ENCODE measurements around the gene EPS8.

EPS8 gene

GRCh38 chr12:15796493-15797141 lies 7.4 kb upstream of the EPS8 start:
- Histone ChIP-seq H3K27me3 (ENCODE audit: insufficient read depth, low read length) (no peaks in the 10 kb centered on the region), H3K36me3 (ENCODE audit: insufficient read depth, low read length) (no peaks in the 10 kb centered on the region), H3K4me3 (ENCODE audit: low read depth, low read length) (no peak overlapping the region), H2AFZ (ENCODE audit: low read length, unreplicated experiment) (no peak overlapping the region), H3K79me2 (ENCODE audit: control insufficient read depth, insufficient read depth, low read length, unreplicated experiment) (no peaks in the 10 kb centered on the region), H3K27ac (ENCODE audit: low read depth, low read length) (no peak overlapping the region), H3K4me1 (ENCODE audit: control insufficient read depth, insufficient read depth, low read length, unreplicated experiment) (peaks cover 27% of the 10 kb centered on the region)

GRCh38 chr12:15794836-15795235 lies 5.6 kb upstream of the EPS8 start:
- Histone ChIP-seq H3K27ac (ENCODE audit: low read depth, low read length) (no peak overlapping the region), H3K4me1 (ENCODE audit: control insufficient read depth, insufficient read depth, low read length, unreplicated experiment) (peaks cover 29% of the 10 kb centered on the region), H3K4me3 (ENCODE audit: low read depth, low read length) (no peak overlapping the region), H3K79me2 (ENCODE audit: control insufficient read depth, insufficient read depth, low read length, unreplicated experiment) (peaks cover 11% of the 10 kb centered on the region), H3K36me3 (ENCODE audit: insufficient read depth, low read length) (no peaks in the 10 kb centered on the region), H3K27me3 (ENCODE audit: insufficient read depth, low read length) (no peaks in the 10 kb centered on the region), H2AFZ (ENCODE audit: low read length, unreplicated experiment) (no peak overlapping the region)

- Histone ChIP-seq H3K36me3 (ENCODE audit: insufficient read depth, low read length) (no peaks in the 10 kb centered on the region), H3K27me3 (ENCODE audit: insufficient read depth, low read length) (no peaks in the 10 kb centered on the region), H3K79me2 (ENCODE audit: control insufficient read depth, insufficient read depth, low read length, unreplicated experiment) (peaks cover 15% of the 10 kb centered on the region), H3K4me1 (ENCODE audit: control insufficient read depth, insufficient read depth, low read length, unreplicated experiment) (peaks cover 25% of the 10 kb centered on the region), H3K4me3 (ENCODE audit: low read depth, low read length) (no peak overlapping the region), H2AFZ (ENCODE audit: low read length, unreplicated experiment) (no peak overlapping the region), H3K27ac (ENCODE audit: low read depth, low read length) (no peak overlapping the region)
Measured at GRCh38 chr12:15794196-15794595, 5.0 kb upstream of the EPS8 start.

GRCh38 chr12:15788233-15789219 lies 662 bp downstream of the EPS8 start:
- Histone ChIP-seq H3K36me3 (ENCODE audit: insufficient read depth, low read length) (peaks cover 25% of the 10 kb centered on the region), H3K27me3 (ENCODE audit: insufficient read depth, low read length) (no peaks in the 10 kb centered on the region), H3K27ac (ENCODE audit: low read depth, low read length) (peak overlapping the region; percentile 81), H3K79me2 (ENCODE audit: control insufficient read depth, insufficient read depth, low read length, unreplicated experiment) (peaks cover 70% of the 10 kb centered on the region), H3K4me3 (ENCODE audit: low read depth, low read length) (peak overlapping the region; percentile 83), H2AFZ (ENCODE audit: low read length, unreplicated experiment) (no peak overlapping the region), H3K4me1 (ENCODE audit: control insufficient read depth, insufficient read depth, low read length, unreplicated experiment) (peaks cover 34% of the 10 kb centered on the region)

- H3K36me3 ChIP-seq (ENCODE audit: insufficient read depth, low read length), result peaks cover 25% of the 10 kb centered on the region
- no peak overlapping the region for H2AFZ ChIP-seq (ENCODE audit: low read length, unreplicated experiment)
- H3K4me1 ChIP-seq (ENCODE audit: control insufficient read depth, insufficient read depth, low read length, unreplicated experiment), result peaks cover 41% of the 10 kb centered on the region
- H3K27ac ChIP-seq (ENCODE audit: low read depth, low read length), result peak overlapping the region; percentile 81
- peak overlapping the region; percentile 83 for H3K4me3 ChIP-seq (ENCODE audit: low read depth, low read length)
- no peaks in the 10 kb centered on the region for H3K27me3 ChIP-seq (ENCODE audit: insufficient read depth, low read length)
- H3K79me2 ChIP-seq (ENCODE audit: control insufficient read depth, insufficient read depth, low read length, unreplicated experiment), result peaks cover 77% of the 10 kb centered on the region
Measured at GRCh38 chr12:15787778-15788177, 1.4 kb downstream of the EPS8 start.

GRCh38 chr12:15786772-15787171 lies 2.4 kb downstream of the EPS8 start:
- peak overlapping the region; percentile 83 for H3K4me3 ChIP-seq (ENCODE audit: low read depth, low read length)
- peaks cover 48% of the 10 kb centered on the region for H3K4me1 ChIP-seq (ENCODE audit: control insufficient read depth, insufficient read depth, low read length, unreplicated experiment)
- peaks cover 86% of the 10 kb centered on the region for H3K79me2 ChIP-seq (ENCODE audit: control insufficient read depth, insufficient read depth, low read length, unreplicated experiment)
- peak overlapping the region; percentile 81 for H3K27ac ChIP-seq (ENCODE audit: low read depth, low read length)
- H3K36me3 ChIP-seq (ENCODE audit: insufficient read depth, low read length), result peaks cover 27% of the 10 kb centered on the region
- no peak overlapping the region for H2AFZ ChIP-seq (ENCODE audit: low read length, unreplicated experiment)
- no peaks in the 10 kb centered on the region for H3K27me3 ChIP-seq (ENCODE audit: insufficient read depth, low read length)

- Histone ChIP-seq H3K36me3 (ENCODE audit: insufficient read depth, low read length) (peaks cover 30% of the 10 kb centered on the region), H2AFZ (ENCODE audit: low read length, unreplicated experiment) (no peak overlapping the region), H3K79me2 (ENCODE audit: control insufficient read depth, insufficient read depth, low read length, unreplicated experiment) (peaks cover 98% of the 10 kb centered on the region), H3K27me3 (ENCODE audit: insufficient read depth, low read length) (no peaks in the 10 kb centered on the region), H3K4me3 (ENCODE audit: low read depth, low read length) (peak overlapping the region; percentile 38; the same call in 1 of the 2 replicates), H3K27ac (ENCODE audit: low read depth, low read length) (peak overlapping the region; percentile 90), H3K4me1 (ENCODE audit: control insufficient read depth, insufficient read depth, low read length, unreplicated experiment) (peaks cover 74% of the 10 kb centered on the region)
Measured at GRCh38 chr12:15783288-15783687, 5.9 kb downstream of the EPS8 start.

- H3K36me3 ChIP-seq (ENCODE audit: insufficient read depth, low read length), result peaks cover 30% of the 10 kb centered on the region
- peaks cover 80% of the 10 kb centered on the region for H3K4me1 ChIP-seq (ENCODE audit: control insufficient read depth, insufficient read depth, low read length, unreplicated experiment)
- H3K79me2 ChIP-seq (ENCODE audit: control insufficient read depth, insufficient read depth, low read length, unreplicated experiment), result peaks cover 98% of the 10 kb centered on the region
- H3K27me3 ChIP-seq (ENCODE audit: insufficient read depth, low read length), result no peaks in the 10 kb centered on the region
- no peak overlapping the region for H2AFZ ChIP-seq (ENCODE audit: low read length, unreplicated experiment)
- peak overlapping the region; percentile 90 for H3K27ac ChIP-seq (ENCODE audit: low read depth, low read length)
- H3K4me3 ChIP-seq (ENCODE audit: low read depth, low read length), result peak overlapping the region; percentile 48
Measured at GRCh38 chr12:15782667-15783066, 6.5 kb downstream of the EPS8 start.

GRCh38 chr12:15779925-15780324 lies 9.3 kb downstream of the EPS8 start:
- Histone ChIP-seq H3K27me3 (ENCODE audit: insufficient read depth, low read length) (no peaks in the 10 kb centered on the region), H3K4me1 (ENCODE audit: control insufficient read depth, insufficient read depth, low read length, unreplicated experiment) (peaks cover 92% of the 10 kb centered on the region), H3K79me2 (ENCODE audit: control insufficient read depth, insufficient read depth, low read length, unreplicated experiment) (peaks cover 98% of the 10 kb centered on the region), H3K36me3 (ENCODE audit: insufficient read depth, low read length) (peaks cover 12% of the 10 kb centered on the region), H3K4me3 (ENCODE audit: low read depth, low read length) (peak overlapping the region; percentile 41), H3K27ac (ENCODE audit: low read depth, low read length) (peak overlapping the region; percentile 90), H2AFZ (ENCODE audit: low read length, unreplicated experiment) (no peak overlapping the region)

GRCh38 chr12:15778126-15778525 lies 11.1 kb downstream of the EPS8 start:
- H3K36me3 ChIP-seq (ENCODE audit: insufficient read depth, low read length), result peaks cover 5% of the 10 kb centered on the region; the same call in 1 of the 2 replicates
- no peaks in the 10 kb centered on the region for H3K27me3 ChIP-seq (ENCODE audit: insufficient read depth, low read length)
- peak overlapping the region; percentile 39 for H3K27ac ChIP-seq (ENCODE audit: low read depth, low read length)
- H3K79me2 ChIP-seq (ENCODE audit: control insufficient read depth, insufficient read depth, low read length, unreplicated experiment), result peaks cover 97% of the 10 kb centered on the region
- H3K4me1 ChIP-seq (ENCODE audit: control insufficient read depth, insufficient read depth, low read length, unreplicated experiment), result peaks cover 90% of the 10 kb centered on the region
- no peak overlapping the region for H2AFZ ChIP-seq (ENCODE audit: low read length, unreplicated experiment)
- H3K4me3 ChIP-seq (ENCODE audit: low read depth, low read length), result peak overlapping the region; percentile 36; the same call in 1 of the 2 replicates
